HG03175 (cell line): ENCODE results near the gene KCNH1.

Experiments
- ATAC-seq: cut with Tn5 transposase; IDR thresholded peaks from one replicate; pipeline ENCODE4 v1.9.1; 2021; ENCODE audit warnings: mild to moderate bottlenecking, moderate library complexity; ENCODE audit not compliant: unreplicated experiment

KCNH1 gene

DNA sequence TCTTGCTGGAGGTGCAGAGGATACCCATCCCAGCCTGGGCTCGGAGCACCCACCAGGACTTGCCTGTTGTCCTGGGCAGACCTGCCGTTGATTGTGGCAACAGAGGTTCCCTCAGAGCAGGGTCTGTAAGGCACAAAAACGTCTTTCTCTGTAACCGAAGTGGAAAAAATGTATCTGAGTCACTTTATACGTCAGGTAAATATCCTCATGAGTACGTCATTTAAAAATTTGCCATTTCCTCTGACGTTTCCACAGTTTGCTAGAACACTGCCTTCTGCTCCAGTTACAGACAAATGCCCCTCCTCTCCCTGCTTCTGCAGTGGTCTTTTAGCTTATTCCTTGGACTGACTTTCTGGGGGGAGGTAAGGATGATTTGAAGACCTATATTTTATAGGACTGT, 478.4 kb downstream of the KCNH1 start:
- ATAC-seq = no peak

DNA sequence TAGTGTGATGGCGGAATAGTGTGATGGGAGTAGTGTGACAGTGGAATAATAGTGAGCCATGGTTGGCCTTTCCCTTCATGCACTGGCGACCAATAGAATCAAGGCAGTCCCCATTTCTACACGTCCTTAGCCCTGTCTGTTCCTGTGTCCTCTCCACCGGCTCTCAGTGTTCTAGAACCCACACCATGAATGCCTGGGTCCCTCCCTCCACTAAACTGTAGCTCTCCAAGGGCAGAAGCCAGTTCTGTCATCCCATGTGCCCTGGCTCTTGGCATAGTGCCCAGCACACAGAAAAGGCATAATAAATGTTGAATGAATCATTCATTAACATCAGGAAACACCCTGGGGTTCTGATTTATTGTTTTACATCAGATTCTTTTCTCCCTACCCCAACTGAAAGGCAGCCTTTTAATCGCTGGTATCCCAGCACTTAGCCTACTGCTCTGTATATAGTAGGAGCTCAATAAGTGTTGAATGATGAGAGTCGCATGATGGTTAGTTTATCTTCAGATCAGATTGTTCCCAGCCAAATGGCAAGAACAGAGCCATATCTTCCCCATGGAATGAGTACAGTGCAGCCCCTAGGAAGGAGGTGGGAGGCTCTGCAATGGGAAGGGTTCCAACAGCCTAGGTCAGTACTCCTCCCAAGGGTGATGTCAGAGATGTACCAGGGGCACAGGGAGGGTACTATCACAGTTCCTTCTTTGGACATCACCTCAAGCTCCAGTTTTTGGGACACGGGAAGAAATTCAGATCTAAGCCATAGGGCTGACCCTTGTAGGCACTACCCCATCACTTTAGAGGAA, 479.6 kb downstream of the KCNH1 start:
- no peak for ATAC-seq

DNA sequence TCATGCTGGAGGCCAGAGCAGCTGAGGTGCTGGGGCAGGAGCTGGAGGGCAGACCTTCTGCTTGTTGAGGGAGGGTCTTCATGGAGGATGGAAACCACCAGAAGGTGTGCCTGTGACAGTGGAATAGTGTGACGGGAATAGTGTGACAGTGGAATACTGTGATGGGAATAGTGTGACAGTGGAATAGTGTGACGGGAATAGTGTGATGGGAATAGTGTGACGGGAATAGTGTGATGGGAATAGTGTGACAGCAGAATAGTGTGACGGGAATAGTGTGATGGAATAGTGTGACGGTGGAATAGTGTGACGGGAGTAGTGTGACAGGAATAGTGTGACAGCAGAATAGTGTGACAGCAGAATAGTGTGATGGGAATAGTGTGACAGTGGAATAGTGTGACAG, 480.2 kb downstream of the KCNH1 start:
- no peak for ATAC-seq

DNA sequence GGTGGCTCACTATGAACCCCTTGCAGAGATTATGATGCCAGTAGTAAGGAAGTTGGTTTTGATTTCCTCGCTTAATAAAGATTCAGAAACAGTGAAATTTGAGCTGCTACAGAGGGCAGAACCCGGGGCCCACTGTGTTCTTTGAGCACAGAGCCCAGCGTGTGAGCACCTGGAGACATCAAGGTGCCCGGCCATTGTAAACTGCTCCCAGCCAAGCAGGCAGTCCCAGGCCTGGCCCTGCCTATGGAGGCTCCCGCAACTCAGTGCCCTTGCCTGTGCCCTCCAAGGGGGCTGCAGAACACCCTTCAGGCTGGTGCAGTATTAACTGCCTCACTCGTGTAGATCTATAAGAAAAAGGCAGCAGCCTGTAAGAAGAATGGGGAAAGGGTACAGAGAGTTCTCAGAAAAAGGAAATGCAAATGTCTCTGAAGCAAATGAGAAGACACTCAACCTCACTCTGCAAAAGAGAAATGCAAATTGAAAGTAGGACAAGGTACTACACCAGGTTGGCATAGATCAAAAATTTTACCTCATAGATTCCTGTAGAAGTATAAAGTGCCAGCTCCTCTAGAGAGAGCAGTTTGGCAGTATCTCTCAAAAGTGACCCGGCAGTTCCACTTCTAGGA, 481.5 kb downstream of the KCNH1 start:
- no peak for ATAC-seq

DNA sequence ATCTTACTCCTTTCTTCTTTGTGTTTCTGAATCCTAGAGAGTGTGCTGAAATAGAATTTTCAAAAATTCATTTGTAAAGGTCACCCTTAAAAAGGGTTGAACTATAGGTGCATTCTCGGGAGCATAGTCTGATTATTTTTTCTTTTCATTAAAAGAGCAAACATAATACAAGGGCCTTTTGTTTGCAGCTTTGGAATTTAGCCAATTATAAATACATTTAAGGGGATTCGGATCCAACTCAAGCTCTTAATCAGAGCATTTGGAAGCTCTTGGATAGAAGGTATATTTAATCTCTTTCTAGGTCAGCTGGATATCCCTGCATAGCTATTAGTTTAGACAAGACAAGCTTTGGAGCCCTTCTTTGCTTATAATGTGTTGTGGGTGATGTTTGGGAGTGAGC, 483.5 kb downstream of the KCNH1 start:
- no peak for ATAC-seq

DNA sequence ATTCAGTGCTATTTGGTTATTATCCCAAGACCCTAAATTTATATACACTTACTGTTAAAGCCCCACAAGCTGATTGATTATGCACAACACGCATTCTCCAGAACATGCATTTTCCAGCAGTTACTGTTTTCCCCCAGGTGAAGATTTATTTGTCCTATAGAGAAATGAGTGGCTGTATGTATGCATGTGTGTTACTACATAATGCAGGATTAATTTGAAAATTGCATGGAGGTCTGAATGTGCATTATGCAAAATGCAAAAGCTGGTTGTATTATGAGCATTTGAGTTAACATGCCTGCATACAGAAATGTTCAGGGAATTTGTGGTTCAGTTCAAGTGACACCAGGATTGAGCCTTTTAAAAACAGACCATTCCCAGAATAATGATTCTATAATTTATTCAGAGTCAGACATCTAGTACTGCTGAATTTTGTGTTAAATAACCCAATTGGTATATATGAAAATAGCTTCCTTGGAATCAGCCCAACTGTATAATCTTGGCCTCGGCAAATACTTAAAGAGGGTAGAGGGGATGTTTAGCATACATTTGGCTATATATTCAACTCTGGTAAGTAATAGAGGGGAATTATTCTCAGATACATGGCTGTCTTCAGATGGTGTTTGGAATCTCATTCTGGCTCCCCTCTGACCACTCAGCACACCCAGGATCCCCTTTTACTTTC, 485.2 kb downstream of the KCNH1 start:
- ATAC-seq = no peak

DNA sequence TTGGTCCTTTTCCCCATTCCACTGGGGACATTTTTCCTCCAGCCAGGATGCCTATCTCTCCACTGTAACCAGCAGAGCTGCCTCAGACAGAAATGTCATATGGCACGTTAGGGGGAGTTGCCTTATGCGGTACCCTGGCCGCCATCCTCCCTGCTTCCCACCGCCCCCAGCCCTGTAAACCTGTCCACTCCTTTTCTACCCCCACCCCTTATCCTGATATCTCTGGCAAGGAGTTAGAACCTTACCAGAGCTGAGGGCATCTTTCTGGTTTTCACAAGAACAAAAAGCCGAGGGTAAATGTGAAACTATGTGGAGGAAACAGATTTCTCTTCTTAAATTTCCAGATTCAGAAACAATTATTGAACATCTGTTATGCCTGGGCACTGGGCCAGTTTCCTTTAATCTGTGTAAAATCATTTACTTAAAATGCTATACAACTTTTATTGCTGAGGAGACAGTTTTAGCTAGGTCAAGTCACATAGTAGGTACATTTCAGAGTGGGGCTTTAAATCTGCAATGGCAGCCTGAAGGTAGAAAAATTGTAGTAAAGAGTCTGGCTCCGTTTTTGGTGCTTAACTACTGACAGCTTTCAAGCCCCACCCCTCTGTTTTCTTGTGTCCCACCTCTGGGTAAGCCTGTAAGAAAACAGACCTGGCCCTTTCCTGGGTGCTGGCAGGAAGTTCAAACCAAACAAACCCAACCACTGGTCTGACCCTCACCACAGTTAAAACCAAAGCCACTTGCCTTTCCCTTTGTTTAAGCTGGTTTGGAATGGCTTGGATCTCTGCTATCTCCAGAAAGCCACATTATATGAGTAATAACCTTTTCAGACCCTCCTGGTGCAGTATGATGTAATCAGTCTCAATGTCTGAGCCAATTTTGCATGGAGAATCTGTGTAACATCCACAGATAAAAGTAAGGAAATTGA, 486.3 kb downstream of the KCNH1 start:
- no peak for ATAC-seq

DNA sequence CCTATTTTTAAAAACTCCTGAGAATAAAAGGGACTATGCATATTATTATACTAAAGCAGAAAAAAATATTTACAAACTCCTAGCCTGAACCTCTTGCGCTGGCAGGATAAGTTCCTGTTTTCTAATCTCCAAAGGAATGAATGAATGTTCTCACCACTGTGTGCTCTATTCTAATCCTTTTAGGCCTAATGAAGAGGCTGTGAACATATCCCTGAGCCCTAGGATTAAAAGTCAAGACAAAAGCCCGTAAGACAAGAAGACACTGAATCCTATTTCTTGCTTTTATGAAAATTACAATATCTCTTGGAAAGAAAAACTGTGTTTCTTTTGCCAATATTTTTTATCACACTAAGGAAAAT, 487.7 kb downstream of the KCNH1 start:
- ATAC-seq = no peak

DNA sequence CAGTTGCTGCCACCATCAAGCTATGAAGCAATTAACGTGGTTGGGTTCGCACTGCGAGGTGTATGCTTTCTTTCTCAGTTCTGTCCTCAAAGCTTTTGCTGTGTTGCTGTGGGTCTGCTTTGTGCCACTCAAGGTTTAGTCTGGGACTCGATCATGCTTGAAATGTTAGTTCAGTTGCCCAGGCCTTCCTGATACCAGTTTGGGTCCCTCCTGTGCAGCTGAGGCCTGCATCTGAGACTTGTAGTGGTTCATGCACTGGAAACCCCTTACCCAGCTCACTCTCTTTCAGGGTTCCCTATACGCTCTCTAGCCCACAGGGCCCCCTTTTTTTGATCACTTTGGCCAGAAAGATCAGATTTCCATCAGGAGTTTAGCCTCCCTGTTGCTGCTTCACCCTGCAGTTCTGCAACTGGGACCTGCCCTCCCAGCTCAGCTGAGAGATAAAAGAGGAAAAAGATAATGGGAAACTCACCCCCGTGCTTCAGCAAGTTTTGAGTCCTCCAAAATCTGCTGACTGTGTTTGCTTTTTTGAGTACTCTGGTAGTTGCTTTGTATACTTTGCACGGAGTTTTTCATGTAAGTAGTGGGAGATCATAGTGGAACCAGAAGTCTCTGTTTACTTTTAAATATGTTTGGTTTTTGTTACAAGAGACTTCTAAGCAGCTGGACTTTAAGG, 488.2 kb downstream of the KCNH1 start:
- no peak for ATAC-seq

DNA sequence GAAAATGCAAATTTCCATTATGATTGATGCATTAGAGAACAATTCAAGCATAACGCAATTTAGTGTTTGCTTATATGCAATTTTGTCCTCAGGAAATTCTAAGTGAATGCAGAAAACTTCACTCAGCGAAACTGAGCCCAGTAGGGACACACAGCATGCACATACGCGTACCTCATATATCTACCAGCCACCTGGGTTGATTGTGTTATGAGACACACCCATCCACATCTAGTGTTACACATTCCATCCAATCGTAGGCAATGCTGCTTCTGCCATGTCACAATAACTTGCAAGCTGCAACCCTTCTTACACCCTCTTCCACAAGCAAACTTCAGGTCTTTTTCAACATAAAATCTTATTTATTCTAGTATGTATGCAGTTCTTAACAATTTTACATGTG, 492.4 kb downstream of the KCNH1 start:
- no peak for ATAC-seq

DNA sequence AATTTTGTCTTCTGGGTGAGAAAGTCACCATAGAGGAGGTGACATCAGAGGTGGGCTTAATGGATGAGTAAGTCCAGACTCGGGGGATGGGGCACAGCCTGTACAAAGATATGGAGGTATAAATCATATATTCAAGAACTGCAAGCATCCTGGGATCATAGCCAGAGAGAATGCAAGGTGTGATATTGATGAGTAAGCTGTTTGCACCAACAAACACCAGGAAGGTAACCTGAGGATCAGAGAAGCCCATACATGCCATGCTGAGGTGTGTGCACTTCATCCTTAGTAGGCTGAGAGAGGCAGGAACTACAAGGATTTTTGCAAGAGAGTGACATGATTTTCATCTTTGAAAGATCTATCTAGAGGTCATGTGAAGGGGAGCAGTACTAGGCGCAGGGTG, 498.8 kb downstream of the KCNH1 start:
- no peak for ATAC-seq

DNA sequence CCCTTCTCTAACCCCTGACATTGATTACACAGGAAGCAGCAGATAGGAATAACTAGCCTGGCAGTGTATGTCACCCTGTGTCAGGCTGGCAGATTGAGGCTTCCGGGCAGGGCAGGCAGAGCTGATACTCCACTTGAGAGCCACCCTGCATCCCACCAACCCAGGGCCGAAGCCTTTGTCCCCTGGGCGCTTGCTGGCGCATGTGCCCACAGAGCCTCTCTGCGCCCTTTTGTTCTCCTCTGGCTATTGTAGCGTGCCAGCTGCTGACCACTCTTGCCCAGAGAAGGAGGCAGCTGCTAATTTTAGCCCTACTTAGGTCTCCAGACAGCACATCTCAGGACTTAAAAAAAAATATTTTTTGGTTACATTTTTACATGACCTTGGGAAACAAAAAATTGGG, 500.3 kb downstream of the KCNH1 start:
- ATAC-seq = no peak

DNA sequence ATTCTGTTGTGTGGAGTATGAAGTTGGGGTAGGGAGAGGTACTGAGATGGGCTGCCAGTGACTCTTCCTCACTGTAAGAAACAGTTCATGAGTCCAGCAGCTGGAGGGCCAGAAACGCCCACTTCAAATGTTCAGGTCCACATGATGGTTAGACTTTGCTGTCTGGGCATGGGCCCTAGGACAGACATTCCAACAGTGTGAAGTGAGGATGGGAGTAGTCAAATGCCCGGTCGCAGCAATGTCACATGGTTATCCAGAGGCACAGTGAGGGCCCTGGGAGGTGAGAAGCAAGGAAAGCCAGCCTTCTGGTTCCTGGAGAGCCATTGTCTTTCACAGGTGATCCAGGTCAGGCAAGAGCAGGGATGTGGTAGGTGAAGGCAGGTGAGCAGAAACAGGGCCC, 500.8 kb downstream of the KCNH1 start:
- ATAC-seq = no peak

DNA sequence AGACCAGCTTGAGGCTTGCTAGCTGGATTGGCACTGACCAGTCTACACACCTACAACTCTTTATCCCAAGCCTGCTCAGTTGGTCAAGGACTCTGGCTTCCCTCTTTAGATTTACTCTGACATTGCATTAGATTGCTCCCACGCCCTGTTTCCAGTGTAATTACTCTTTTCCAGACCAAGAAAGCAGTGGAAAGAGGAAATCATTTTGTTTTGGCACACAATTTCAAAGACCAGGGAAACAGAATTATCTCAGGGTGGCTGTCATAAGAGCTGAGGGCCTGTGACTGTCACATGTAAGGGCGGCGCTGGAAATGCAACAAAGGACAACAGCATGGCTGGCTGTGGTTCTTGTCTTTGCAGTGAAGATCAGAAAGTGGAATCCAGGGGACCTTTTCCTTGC, 502.5 kb downstream of the KCNH1 start:
- no peak for ATAC-seq

DNA sequence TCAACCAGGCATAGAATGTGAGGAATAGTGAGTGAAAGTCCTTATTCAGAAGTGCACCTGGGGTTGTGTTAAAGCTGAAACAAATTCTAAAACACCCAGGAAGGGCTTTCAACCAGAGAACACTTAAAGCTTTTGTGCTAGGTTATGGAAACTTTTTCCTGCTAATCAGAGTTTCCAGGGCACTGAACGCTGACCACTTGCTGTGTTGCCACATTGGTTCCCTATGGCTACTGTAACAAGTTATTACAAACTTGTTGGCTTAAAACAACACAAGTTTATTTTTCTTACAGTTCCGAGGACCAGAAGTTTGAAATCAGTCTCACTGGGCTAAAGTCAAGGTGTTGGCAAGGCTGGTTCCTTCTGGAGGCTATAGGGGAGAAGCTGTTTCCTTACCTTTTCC, 504.7 kb downstream of the KCNH1 start:
- ATAC-seq = no peak

DNA sequence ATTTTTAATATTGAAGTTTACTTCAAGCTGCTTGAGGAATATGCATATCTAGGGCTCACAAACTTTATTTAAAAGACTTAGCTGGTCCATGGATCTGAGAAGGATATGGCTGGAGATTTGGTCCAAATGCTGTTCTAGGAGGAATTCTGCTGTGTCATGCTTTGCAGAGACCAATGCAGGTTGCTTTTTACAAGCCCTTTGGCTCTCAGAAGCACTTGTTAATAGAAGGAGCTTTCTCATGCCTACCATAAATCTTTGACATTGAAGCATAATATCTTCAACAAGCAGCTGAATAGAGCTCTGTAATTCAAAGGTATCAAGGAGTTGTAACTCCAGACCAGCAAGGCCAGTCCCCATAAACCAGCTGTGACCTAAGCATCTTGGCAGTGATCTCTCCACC, 506.2 kb downstream of the KCNH1 start:
- ATAC-seq = no peak
